GM18868 (cell line): ENCODE data around the gene CAMTA1.

Source experiments
- ATAC-seq: cut with Tn5 transposase; IDR thresholded peaks from one replicate; pipeline ENCODE4 v1.9.1; 2021; ENCODE audit warnings: mild to moderate bottlenecking, moderate library complexity; ENCODE audit not compliant: unreplicated experiment

Gene CAMTA1

DNA sequence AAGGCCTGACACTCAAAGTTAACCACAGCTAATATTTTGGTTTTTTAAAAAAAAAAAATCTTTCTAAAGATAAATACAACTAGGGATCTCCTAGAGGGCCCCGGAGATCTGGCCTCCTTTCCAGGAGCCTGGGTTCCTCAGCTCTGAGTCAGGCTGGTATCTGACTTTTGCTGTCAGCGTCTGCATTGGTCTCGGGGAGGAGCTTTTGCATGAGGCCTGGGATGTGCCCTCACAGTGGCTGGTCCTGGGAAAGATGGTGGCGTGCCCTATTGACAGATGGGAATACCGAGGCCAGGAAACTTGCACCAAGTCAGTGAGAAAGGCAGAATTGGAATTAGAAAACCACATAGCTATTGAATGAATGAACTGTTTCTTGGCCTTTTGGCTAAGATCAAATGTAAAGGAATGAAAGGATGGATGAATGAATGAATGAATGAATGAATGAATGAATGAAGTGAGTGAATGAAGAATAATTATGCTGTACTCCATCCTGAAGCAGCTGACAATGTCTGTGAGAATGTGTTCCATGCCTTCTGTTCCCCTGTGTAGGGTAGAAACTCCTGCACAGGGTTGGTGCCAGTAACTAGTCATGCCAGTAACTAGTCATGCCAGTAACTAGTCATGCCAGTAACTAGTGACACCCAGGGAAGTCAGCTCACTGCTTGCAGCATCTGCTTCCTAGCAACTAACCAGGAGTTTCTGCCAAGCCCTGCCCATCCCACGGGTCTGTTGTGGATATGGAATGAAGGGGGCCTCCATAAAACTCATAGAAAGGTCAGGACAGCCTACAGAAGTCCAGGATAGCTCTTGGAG lies 743.3 kb downstream of the CAMTA1 start:
- no peak for ATAC-seq

- ATAC-seq: no peak
These were observed 744.7 kb downstream of the CAMTA1 start for GRCh38 chr1:7529917-7530316.

DNA sequence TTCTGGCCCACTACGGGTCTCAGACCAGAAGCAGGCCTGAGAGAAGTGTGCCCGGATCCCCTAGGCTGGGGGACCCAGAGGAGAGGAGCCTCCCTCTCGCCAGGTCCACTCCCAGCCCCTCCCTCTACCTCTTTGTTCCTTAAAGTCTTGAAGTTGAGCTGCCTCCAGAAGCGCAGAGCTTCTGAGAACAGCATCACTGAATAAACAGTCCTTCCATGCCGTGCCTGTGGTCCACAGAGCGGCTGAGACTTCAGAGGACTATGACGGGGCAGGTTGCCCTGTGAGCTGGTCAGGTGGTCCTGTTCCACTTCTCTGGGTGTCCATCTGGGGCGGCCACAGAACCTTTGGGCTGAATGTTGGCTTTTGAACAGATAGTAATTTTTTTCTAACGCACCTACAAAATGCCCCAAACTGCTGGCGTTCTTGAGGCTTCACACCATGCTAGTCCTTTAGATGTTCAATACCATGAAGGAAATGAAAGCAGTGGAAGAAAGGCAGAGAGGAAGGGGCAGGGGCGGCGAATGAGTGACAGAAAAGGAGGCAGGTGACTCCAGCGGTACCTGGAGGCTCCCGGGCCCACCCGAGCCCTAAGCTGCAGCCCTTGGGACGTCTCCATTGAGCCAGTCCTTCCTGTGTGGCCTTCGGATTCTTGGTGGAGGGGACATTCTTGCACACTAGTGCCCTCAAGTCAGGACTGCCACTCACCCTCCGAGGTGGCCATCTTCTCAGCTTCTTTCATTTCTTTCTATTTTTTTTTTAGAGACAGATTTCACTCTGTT lies 746.5 kb downstream of the CAMTA1 start:
- no peak for ATAC-seq

- no peak for ATAC-seq
These were observed 747.8 kb downstream of the CAMTA1 start for GRCh38 chr1:7533006-7533405.

GRCh38 chr1:7534061-7534825 lies 749.0 kb downstream of the CAMTA1 start:
- ATAC-seq: no peak

- no peak for ATAC-seq
These were observed 749.8 kb downstream of the CAMTA1 start for GRCh38 chr1:7535016-7535415.

DNA sequence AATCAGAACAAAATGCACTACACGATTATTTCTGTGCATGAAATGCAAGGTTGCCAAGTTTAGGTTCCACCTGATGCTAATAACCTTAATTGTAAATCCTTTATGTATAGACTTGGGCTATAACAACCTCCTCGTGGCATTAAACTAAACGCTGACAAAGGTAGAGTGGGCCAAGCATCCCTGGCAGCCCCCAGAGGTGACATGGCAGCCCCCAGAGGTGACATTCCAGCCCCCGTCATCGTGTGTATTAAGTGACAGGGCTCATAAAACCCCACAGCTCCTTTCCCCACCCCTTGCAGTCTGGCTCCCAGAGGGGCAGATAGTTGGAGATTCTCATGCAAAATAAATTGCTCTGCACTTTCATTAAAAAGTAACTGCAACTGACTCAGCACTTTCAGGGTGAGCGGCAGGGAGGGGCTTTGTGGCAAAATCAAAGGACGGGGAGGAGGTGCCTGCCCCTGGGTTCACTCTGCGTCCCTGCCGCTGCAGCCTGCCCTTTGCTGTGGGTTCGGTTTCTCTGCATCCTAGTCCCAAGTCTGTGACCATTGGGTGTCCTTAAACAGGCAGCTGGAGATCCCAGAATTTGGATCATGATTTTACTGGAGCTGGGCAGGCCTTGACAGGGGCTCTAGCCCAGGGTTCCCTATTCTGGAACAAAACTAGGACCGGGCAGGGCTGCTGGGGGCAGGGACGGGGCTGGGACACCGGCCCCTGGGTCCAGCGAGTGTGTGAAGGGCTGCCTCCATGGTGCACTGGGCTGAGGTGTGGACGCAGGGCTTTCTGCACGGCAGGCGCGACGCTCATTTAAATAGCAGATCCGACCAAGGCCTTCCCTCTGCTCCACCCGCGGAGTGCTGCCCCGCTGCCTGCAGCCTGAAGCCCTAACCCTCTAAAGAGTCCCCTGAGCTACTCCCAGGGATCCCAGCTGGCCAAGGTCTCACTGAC lies 751.0 kb downstream of the CAMTA1 start:
- no peak for ATAC-seq

DNA sequence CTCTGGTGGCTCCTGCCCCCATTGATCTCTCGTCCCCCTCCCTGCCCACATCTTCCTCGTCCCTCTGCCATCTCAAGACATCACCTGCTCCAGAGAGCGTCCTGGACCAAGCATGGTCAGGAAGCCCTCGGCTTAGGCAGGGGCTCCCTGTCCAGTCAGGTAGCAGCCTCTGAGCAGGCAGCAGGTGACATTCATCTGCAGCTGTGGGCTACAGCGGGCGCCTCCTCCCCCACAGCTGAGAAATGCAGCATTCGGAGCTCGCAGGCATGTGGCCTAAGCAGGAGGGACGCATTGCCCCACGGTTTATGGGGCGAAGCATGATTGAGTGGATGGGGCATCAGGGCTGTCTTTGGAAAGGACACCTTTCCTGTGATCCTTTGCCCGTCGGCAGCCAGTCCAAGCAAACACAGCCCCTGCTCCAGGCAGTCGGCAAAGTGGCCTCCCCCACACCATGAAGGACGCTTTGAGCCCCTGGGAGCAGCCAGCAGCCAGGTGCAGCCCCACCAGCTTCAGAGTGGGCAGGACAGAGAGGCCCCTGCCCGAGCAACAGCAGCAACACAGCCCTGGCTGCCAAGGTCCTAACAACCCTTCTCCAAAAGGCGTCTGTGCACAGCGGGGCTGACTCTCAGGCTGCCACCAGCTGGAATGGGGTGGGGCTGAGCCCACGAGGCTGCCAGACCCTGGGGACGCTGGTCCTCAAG lies 751.8 kb downstream of the CAMTA1 start:
- no peak for ATAC-seq

DNA sequence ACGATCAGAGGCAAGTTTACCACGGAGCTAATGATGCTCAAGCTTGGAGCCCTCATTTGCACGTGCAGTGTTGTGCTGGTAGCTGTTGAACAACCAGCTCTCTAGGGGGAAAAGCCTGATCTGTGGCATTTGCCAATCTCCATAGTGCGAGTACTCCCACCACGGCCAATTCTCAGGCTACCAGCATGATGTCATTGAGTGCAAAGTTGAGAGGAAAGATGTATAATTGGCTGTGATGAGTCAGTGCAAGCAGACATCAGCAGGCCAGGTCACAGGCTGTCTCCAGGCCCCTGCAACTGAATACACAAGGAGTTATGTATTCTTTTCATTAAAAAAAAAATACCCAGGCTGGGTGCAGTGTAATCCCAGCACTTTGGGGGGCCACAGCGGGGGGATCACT lies 752.8 kb downstream of the CAMTA1 start:
- no peak for ATAC-seq

GRCh38 chr1:7538849-7539768 lies 753.9 kb downstream of the CAMTA1 start:
- ATAC-seq: no peak

DNA sequence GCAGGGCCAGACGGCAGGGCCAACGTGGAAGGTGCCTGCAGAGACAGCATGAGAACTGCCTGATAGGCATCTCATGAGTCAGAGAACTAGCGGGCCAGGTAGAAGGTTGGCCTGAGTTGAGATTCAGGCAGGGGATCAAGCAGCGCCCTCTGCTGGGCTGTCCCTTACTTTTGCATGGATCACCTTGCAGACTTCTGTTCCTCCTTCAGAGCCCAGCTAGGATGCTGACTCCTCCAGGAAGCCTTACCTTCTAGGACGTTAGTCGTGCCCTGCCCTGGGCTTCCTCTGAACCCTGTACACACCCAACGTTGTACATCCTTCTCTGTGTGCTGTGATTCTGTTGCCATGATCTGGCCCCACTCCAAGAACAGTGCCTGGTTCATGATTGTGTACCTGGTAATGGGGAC lies 754.5 kb downstream of the CAMTA1 start:
- ATAC-seq: no peak

DNA sequence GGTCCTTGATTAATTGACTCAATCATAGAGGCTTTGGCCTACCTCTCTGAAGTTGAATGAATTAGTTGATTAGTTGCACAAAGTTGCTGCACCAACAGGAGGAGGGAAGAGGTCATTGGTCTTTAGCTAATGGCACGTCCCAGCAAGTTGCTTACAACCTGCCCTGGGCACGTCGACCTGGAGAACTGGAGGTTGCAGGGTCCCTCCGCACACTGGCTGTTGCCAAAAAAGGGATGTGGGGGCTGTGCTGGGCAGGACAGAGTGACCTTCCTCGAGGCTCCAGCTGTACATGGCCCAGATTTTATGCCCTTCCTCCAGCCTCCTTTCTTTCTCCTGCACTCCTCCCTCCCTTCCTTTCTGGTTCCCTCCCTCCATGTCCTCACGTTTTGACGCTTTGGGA lies 755.6 kb downstream of the CAMTA1 start:
- ATAC-seq: no peak

- ATAC-seq: no peak
These were observed 756.4 kb downstream of the CAMTA1 start for GRCh38 chr1:7541629-7542028.

- ATAC-seq: no peak
These were observed 758.5 kb downstream of the CAMTA1 start for GRCh38 chr1:7543718-7544090.

DNA sequence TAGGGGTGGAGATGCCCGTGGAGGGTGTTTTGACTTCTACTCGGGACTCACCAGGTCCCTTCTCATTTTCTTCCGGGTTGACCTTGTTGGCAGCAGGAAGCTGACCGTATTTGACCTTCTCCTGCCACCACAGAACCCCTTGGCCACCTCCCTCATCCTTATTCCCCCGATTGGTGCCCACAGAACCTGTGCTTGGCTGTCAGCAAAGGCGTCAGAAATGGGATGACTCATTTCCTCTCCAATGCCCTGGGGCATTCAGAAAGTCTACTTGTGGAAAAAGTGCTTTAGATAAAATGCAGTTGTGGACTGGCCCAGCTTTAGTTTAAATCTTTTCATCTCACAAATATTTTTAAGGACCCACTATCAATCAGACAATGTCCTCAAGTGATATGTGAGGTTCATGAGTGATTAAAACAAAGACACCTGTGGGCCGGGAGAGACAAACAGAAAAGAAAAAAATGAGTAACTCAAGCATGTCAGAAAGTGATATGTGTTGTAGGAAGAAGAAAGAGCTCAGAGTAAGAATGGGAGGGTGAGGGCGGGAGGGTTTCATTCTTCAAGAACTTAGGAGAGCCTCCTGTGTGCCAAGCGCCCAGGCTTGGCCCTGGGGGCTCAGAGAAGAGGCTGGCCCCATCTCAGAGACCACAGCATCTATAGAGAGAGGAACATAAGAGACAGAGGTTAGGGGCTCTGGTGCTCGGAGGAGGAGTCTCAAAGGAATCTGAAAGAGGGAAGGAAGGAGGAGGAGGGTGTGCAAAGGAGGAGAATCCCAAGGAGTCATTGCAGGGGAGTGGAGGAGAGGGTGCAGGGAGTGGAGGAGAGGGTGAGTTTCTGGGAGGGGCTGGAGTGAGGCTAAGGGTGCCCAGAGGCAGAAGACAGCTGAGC lies 764.3 kb downstream of the CAMTA1 start:
- ATAC-seq: no peak

DNA sequence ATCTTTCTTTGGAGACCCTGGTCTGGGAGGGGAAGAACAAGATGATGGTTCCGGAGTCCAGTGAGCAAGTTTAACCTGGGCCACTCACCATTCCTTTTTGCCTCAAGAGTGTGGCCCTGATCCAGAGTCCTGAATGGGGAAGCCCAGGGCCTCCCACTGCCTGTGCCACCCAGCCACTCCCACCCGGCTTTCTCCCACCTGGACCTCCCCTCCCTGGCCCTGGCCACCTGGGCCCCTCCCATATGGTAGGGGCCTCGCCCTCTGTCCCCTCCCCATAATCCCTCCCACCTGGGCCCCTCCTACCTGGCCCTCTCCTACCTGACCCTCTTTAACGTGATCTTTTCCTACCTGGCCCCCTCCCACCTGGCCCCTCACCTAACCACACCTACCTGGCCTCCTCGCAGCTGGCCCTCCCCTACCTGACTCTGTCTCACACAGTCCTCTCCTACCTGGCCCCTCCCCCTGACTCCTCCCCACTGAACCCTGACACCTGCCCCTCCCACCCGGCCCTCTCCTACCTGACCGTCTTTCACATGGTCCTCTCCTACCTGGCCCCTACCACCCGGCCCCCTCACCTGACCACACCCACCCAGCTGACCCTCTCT lies 765.1 kb downstream of the CAMTA1 start:
- ATAC-seq: no peak

DNA sequence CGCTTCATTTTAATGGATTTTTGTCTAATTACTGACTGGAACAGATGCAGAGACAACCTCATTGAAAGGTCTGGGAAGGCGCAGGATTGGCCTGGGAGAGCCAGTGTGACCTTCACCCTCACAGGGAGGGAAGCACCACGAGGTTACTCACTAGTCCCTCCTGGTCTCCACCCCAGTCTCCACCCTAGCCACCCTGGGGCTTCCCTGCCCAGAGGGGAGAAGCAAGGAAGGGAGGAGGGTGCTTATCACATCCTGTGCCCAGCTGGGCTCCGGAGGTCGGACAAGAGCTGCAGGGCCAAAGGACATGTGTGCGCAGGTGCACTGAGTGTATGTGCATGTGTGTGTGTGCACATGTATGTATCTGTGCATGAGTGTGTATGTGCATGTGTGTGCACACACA lies 765.7 kb downstream of the CAMTA1 start:
- no peak for ATAC-seq
